ENCODE data around the gene EMP3.

DNA sequence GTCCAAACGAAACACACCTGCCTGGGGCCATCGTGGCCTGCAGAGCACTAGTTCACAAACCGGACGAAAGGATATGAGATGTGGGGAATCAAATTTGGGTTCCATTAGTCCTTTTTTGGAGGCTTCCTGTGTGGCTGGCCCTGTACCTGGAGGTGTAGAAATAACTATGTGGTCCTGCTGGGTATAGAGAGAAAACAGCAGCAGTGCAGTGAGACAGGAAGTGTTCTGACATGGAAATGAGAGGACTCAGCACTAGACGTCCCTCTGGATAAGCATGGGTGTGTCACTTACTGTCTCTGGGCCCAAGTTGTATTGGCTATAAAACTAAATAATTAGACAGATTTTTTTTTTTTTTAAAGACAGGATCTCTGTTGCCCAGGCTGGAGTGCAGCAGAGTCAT is 53.7 kb downstream of the EMP3 start:
- TF ChIP-seq, protein P1, sequence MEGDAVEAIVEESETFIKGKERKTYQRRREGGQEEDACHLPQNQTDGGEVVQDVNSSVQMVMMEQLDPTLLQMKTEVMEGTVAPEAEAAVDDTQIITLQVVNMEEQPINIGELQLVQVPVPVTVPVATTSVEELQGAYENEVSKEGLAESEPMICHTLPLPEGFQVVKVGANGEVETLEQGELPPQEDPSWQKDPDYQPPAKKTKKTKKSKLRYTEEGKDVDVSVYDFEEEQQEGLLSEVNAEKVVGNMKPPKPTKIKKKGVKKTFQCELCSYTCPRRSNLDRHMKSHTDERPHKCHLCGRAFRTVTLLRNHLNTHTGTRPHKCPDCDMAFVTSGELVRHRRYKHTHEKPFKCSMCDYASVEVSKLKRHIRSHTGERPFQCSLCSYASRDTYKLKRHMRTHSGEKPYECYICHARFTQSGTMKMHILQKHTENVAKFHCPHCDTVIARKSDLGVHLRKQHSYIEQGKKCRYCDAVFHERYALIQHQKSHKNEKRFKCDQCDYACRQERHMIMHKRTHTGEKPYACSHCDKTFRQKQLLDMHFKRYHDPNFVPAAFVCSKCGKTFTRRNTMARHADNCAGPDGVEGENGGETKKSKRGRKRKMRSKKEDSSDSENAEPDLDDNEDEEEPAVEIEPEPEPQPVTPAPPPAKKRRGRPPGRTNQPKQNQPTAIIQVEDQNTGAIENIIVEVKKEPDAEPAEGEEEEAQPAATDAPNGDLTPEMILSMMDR (conservative IDR thresholded peaks at IDR 0.05): no peak
- no peak for TF ChIP-seq ZFX (IDR thresholded peaks at IDR 0.05)

Data from C4-2B (cell line).